Raji (cell line): Measurements from ENCODE around the gene ASCL2.

Experiments
- POLR2A ChIP-seq: IDR thresholded peaks from 2 replicates; pipeline ENCODE4 v1.6.1; 2011; ENCODE audit warnings: low read depth, low read length, control low read depth; ENCODE audit not compliant: insufficient read depth

Gene ASCL2

DNA sequence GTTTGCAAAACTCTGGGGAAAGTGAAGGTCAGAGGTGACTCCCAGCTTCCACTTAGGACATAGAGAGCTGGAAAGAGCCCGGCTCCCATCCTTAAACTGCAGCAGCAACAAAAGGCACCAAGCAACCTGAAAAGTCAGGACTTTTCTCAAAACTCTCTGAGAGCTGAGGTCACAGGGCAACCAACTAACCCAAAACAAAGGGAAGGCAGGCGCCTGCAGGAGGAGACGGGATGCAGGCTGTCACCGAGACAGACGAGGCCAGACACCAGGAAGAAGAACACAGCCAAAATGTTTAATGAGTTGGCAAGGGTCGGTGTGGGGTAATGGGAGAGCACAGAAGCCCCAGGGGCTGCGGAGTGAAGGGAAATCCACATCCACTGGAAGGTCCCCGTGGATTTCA, 19.9 kb downstream of the ASCL2 start:
- no peak for TF ChIP-seq POLR2A

DNA sequence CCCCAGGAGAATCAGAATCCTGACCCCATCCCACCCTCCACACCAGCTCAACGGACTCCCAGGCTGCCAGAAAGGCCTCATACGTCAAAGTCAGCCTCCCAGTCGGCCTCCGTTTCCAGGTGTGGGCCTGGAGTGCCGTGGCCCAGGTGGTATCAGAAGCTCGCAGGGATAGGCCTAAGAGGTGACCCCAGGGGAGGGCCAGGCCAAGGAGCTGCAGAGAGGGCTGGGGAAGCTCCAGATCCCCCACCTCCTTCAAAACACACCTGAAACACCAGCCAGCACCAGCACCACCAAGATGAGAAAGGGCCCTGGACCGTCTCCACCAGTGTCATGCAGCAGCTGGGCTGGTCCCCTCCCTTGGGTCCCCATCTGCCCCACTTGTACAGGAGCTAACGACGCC, 20.3 kb downstream of the ASCL2 start:
- no peak for TF ChIP-seq POLR2A

DNA sequence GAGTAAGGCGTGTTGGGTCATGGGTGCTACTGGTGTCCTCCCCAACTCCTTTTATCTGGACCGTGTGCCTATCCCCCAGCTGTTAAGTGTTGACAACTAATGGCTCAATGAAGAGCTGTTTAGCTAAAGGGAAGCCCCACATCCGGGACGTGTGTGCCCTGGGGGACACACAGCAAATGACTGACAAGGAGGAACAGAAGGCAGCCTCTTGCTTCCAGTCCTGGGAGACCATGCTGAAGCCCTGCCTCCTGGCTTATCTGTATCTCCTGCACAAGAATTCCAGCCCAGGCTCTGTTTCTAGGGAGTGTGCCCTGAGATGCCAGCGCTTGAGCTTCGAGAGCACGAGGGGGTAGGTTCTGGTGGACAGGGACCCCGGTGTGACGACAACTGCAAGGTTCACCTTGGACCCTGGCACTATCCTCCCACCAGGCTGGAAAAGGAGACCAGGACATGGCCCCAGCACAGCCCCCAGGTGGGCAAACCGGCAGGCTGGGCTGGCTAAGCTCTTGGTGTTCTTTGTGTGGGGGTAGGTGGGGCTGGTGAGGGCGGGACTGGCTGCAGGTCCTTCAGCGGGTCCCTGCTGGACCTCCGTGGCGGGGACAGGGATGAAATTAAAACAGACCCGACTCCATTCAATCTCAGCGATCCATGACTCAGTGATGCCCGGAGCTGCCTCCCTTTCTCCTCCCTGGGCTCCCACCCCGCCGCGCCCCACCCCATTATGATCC, 21.0 kb downstream of the ASCL2 start:
- no peak for TF ChIP-seq POLR2A

DNA sequence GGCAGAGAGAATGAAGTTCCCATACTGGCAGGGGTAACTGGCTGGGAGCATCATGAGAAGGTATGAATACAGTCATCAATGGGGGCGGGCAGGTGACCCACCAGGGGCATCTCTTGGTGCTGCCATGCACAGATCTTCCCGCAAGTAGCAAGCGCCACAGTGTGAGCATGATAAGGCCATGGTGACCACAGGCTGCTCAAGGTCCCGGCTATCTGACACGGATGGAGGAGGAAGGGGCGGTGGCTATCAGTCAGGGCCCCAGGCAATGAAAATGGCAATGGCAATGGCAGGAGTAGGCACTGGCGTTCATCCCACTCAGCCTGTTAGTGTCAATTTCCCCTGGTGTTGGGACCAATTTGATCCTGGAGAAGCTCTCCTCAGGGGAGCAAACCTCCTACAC, 21.6 kb downstream of the ASCL2 start:
- no peak for TF ChIP-seq POLR2A

DNA sequence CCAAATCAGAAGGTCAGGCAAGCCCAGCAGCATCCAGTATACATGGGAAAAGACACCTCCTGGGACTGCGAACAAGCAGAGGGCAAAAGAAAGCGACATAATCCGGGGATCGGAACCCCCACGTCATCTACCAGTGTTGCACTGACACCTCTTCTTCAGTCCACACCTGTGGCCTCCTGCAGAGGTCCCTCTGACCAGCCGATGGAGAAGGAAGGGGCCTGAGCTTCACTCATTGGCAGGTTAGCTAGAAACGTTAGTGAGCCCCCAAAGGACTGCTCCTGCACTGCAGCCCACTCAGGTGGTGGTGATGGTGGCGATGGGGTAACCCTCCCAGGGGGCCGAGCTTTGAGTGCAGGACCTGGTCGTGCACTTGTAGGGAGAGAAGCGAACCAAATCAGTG, 22.1 kb downstream of the ASCL2 start:
- TF ChIP-seq POLR2A, result no peak

DNA sequence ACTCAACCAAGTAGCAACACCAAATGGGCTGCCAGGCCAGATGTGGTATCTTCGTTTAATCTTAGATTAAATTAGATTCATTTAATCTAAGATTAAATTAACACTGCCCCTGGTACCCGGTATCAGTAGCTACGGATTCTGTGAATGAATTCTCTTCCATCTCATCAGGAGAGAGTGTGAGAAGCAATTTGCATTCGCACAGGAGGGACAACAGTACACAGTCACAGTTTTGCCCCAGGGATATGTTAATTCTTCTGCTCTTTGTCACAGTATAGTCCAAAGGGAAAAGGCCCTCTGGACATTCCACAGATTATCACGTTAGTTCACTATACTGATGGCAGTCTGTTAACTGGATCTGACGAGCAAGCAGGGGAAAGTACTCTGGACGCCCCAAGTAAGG, 22.9 kb downstream of the ASCL2 start:
- no peak for TF ChIP-seq POLR2A

DNA sequence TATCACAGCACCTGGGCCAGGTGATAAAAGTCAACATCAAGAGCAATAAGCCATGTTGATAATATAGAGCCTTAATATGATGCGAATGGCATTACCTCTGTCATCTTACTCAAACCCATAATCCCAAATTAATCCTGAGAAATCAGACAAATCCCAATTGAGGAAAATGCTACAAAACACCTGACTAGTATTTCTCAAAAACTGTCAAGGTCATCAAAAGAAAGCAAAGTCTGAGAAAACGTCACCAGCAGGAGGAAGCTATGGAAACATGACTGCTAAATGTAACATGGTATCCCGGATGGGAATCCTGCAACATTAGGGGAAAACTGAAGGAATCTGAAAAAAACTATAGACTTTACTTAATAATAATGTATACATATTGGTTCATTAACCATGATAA, 29.6 kb downstream of the ASCL2 start:
- TF ChIP-seq POLR2A, result no peak

DNA sequence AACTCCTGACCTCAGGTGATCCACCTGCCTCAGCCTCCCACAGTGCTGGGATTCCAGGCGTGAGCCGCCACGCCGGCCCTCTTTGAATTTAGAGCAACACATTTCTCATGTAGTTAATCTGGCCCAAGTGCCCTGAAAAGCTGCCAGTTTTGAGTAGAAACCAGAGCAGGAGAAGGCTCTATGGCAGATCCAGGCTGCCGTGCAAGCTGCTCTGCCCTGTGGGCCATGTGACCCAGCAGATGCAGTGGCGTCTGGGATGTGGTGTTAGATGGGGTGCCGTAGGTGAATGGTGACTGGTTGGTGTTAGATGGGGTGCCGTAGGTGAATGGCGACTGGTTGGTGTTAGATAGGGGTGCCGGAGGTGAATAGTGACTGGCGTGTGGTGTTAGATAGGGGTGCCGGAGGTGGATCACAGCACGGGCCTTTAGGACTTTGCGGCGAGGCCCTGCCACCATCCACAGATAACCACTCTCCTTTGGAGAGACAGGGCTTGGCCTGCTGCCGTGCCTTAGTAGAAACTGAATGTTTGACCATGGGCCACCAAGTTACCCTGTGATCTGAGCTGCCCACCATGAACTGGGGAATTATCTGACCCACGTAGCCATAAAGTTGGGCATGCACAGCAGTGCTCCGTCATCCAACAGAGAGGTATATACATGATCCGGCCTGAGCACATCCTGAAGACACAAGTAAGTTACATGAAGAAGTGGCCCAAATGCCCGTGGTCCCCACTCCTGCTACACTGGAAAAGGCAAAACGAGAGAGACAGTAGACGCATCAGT, 32.7 kb downstream of the ASCL2 start:
- no peak for TF ChIP-seq POLR2A

DNA sequence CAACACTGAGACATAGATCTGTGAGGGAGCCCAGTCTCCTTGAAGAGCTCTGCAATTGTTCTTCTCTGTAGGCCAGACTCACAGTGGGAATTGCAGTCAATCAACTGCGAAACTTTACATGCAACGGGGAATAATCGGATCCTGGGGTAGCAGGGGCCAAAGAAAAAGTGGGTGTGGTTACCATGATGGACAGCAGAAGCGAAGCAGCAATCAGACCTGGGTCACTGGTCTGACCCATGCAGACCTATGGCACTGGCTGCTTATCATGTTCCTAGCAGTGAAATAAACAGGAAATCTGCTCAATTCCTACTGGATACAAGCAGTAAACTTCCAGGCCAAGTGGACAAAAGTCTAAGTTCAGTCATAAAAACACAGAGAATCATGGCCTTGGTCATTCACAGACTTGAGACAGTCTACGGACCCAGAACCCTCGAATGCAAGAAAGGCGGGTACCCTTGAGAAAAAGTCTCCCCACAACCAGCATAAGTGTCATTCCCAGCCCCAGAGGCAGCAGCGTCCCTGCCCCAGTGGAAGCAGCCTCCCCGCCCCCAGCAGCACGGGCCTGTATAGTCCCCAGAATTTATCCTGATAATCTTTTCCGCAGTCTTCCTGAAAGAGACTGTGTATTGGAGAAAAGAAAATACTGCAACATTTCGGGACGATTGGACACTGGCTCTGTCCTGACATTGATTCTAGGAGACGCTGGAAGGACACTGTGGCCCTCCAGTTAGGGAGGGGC, 34.6 kb downstream of the ASCL2 start:
- no peak for TF ChIP-seq POLR2A

DNA sequence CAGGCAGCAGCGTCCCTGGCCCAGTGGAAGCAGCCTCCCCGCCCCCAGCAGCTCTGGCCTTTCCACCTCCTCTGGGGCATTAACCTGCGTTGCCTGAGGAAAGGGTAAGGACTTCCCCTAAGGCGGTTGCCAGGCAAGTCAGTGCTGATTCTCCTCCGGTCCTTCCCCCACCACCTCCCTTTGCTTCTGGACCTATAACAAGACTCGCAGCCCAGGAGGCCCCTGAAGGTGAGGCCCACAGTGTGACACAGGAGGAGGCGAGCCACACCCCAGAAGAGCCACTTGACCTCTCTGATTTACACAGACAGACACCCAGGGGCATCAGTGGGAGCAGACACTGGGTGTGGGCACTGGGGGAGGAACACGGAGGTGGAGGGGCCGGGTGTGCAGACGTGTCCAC, 35.4 kb downstream of the ASCL2 start:
- TF ChIP-seq POLR2A, result no peak

DNA sequence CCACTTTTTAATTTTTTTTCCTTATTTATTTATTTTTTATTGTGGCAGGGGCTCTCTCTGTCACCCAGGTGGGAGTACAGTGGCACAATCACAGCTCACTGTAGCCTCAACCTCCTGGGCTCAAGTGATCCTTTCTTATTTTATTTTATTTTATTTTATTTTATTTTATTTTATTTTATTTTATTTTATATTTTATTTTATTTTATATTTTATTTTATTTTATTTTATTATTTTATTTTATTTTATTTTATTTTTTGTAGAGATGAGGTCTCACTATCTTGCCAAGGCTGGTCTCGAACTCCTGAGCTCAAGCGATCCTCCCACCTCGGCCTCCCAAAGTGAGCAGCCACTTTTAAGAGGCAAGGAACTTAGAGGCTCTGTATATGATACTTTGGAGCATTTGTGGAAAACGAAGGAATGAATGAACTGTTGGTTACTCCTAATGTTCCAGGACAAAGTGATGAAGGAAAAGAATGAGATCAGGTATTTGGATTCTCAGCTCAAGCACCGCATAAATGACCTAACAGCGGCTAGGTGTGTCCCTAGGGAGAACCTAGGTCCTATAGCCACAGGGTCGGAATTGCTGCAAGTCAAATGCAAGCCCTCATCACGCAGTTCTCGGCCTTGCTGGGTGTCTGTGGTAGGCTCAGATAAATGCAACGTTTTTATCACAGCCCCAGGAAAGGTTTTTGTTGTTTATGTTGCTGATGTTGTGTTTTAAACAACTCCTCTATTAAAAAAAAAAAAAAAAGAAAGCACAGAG, 36.5 kb downstream of the ASCL2 start:
- TF ChIP-seq POLR2A, result no peak

DNA sequence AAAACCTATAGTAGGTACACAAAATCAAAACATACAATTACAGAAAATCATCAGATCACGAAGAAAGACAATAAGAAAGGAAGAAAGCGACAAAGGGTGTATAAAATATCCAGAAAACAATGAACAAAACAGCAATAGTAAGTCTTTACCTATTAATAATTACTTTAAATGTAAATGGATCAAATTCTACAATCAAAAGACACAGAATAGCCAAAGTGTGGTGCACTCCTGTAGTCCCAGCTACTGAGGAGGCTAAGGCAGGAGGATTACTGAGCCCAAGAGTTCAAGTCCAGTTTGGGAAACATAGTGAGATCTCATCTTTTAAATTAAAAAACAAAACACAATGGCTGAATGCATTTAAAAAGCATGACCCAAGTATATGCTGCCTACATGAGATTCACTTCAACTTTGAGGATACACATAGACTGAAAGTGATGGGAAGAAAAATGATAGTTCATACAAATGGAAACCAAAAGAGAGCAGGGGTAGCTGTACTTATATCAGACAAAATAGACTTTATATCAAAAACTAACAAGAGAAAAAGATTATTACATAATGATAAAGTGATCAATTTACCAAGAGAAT, 40.6 kb downstream of the ASCL2 start:
- no peak for TF ChIP-seq POLR2A

DNA sequence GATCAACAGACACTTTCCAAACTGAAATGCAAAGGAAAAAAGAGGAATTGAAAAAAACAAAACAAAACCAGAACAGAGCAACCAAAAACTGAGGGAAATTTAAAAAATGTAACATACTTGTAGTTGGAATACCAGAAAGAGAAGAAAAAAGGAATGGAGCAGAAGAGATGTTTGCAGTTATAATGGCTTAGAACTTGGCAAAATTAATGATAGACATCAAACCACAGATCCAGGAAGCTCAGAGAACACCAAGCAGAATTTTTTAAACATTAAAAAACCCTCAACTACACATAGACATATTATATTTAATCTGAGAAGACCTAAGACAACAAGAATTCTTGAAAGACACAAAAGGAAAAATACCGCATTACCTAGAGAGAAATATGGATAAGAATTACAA, 46.1 kb downstream of the ASCL2 start:
- TF ChIP-seq POLR2A, result no peak

DNA sequence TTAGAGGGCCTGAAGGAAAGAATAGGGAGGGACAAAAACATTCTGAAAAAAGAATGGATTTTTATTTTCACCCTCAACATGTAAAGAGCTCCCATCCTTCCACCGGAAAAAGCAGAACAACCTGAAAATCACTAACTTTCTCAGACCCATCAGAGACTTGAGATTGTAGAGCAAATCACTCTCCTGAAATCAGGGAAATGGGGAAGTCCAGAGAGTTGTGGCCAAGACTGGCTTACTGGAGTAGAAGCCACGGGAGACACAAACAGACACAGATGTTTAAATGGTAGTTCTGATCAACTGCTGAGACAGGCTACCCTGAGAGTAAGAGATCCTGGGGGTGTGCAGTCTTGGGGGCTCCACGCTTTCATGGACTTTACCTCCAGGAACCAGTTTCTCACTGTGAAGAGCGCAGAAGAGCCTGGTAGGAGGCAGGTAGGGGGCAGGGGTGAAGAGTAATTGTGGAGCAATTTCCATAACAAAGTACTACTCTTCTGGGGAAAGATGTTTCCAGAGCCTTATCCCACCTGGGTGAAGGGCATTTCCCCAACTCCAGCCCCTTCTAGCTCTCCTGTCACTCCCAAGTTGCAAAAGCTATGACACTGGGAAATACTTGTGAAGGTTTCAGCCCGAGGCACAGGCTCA, 47.1 kb downstream of the ASCL2 start:
- no peak for TF ChIP-seq POLR2A
